SU-DHL-6 (cell line): ENCODE data around the gene AGXT.

Experiments used
- EZH2phosphoT487 ChIP-seq: fragments of 200-600 bp; sonication (generic), shearing (Covaris generic); conservative IDR thresholded peaks from 2 replicates; pipeline ENCODE4 v1.6.1; 2018; ENCODE audit warnings: mild to moderate bottlenecking, antibody characterized with exemption, low read length, moderate library complexity, mixed read lengths
- TF ChIP-seq, protein P1 (sequence below): fragments of 200-600 bp; sonication (generic); IDR thresholded peaks from one replicate; pipeline ENCODE4 v1.5.1; 2017; ENCODE audit warnings: antibody characterized with exemption, mild to moderate bottlenecking, low read length, moderate library complexity; ENCODE audit not compliant: insufficient read depth, poor library complexity, severe bottlenecking

DNA sequence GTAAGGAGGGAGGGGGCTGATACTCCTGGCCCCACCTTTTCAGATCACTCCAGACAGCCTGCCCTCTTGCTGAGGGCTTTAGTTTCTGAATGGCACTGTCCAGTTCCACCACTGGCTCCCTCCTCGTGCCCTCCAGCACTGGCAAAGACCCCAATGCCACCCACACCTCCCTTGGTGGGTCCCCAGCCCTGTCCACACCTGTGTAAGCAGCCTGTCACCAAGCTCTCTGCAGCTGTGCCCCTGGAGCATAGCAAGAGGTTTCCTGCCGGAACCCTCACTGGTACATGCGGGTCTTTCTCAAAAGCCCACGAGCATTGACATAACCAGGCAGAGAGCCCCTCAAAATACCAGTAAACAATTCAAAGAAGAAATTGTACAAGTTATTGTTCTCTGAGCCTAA, 31.0 kb upstream of the AGXT start:
- TF ChIP-seq, protein P1, sequence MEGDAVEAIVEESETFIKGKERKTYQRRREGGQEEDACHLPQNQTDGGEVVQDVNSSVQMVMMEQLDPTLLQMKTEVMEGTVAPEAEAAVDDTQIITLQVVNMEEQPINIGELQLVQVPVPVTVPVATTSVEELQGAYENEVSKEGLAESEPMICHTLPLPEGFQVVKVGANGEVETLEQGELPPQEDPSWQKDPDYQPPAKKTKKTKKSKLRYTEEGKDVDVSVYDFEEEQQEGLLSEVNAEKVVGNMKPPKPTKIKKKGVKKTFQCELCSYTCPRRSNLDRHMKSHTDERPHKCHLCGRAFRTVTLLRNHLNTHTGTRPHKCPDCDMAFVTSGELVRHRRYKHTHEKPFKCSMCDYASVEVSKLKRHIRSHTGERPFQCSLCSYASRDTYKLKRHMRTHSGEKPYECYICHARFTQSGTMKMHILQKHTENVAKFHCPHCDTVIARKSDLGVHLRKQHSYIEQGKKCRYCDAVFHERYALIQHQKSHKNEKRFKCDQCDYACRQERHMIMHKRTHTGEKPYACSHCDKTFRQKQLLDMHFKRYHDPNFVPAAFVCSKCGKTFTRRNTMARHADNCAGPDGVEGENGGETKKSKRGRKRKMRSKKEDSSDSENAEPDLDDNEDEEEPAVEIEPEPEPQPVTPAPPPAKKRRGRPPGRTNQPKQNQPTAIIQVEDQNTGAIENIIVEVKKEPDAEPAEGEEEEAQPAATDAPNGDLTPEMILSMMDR: no peak
- no peak for TF ChIP-seq EZH2phosphoT487
